Measurements from ENCODE around the gene ACACB.

Gene ACACB

GRCh38 chr12:109310247-109311125, 194.1 kb downstream of the ACACB start:
- no peak overlapping the region for H3K27ac ChIP-seq
- DNase-seq (ENCODE audit: low read depth, low spot score) = no peak

Data from epithelial cell of prostate (primary cell).